HCT116 (cell line): Measurements from ENCODE around the gene QSOX1. TPM values are rescaled to one million over a fixed set of nuclear protein-coding genes. Genes with fewer than 3 reads are reported as not detected.

Experiments
- ATAC-seq: fragments of 200-7000 bp; cut with Tn5 transposase; 2 replicates; pipeline ENCODE4 v1.9.1; 2020; ENCODE audit warnings: mild to moderate bottlenecking, moderate library complexity
- BruUV-seq: library from RNA; stranded (reverse); fragments of 400-500 nt; replicated peaks from 2 replicates; lab custom pipeline; 2021; lab: Mats Ljungman, UMichigan
- CTCF ChIA-PET: fragments of 300-600 bp; sonication (Branson Sonifier 250); formaldehyde crosslinking; loops from one replicate; lab custom pipeline; 2021; ENCODE audit warnings: antibody characterized with exemption; lab: Charles Lee
- POLR2A ChIA-PET: fragments of 300-600, 350-600 bp; sonication (Branson Sonifier 250); formaldehyde crosslinking; loops from one replicate; lab custom pipeline; 2021; ENCODE audit warnings: antibody characterized with exemption; lab: Charles Lee
- RAD21 ChIA-PET, 2 experiments: fragments of 300-600 bp; sonication (Branson Sonifier 250); formaldehyde crosslinking; loops; one replicate each; lab custom pipeline; 2023; ENCODE audit warnings: low total read pairs in 2 of 2; ENCODE audit not compliant: uncharacterized antibody in 2 of 2, unreplicated experiment in 2 of 2, low non-redundant PET in 1 of 2; lab: Charles Lee
- DNase-seq: peaks from one replicate; pipeline ENCODE4 v3.0.0-alpha.2; 2010; ENCODE audit warnings: low read depth, low spot score
- H2AFZ ChIP-seq: fragments of 200-600 bp; shearing (Covaris generic), sonication (generic); 2 replicates; pipeline ENCODE4 v1.6.1; 2017; ENCODE audit warnings: low read depth, mixed run types, mixed read lengths, antibody characterized with exemption, low read length; ENCODE audit not compliant: poor library complexity, severe bottlenecking
- H3K27ac ChIP-seq: 2 replicates; pipeline ENCODE4 v1.5.1; 2012; ENCODE audit warnings: low read depth, low read length
- H3K27me3 ChIP-seq: fragments of 200-600 bp; sonication (generic); 2 replicates; pipeline ENCODE4 v1.6.1; 2016; ENCODE audit warnings: mixed run types, low read length, mixed read lengths; ENCODE audit not compliant: insufficient read depth
- H3K36me3 ChIP-seq, 2 experiments: fragments of 200-500 bp in 1 of 2; fragments of 200-600 bp in 1 of 2; sonication (Bioruptor generic) in 1 of 2; sonication (generic) in 1 of 2; 2 replicates each; pipeline versions ENCODE4 v1.5.1 to v1.6.1; 2014 to 2016; ENCODE audit warnings: low read length in 2 of 2, inconsistent platforms in 1 of 2, mixed read lengths in 1 of 2, mixed run types in 1 of 2; ENCODE audit not compliant: insufficient read depth in 2 of 2, control insufficient read depth in 1 of 2
- H3K4me1 ChIP-seq, 2 experiments: fragments of 200-600 bp in 1 of 2; sonication (generic) in 1 of 2; 2 replicates each; pipeline versions ENCODE4 v1.5.1 to v1.6.1; 2012 to 2017; ENCODE audit warnings: low read length in 2 of 2, inconsistent platforms in 1 of 2, mild to moderate bottlenecking in 1 of 2, mixed read lengths in 1 of 2, mixed run types in 1 of 2, moderate library complexity in 1 of 2; ENCODE audit not compliant: insufficient read depth in 2 of 2, control insufficient read depth in 1 of 2
- H3K4me2 ChIP-seq: fragments of 200-600 bp; sonication (generic); 2 replicates; pipeline ENCODE4 v1.6.1; 2017; ENCODE audit warnings: mixed run types, low read length, mixed read lengths
- H3K4me3 ChIP-seq, 2 experiments: fragments of 200-600 bp in 1 of 2; sonication (generic) in 1 of 2; replicated peaks in 1 of 2; 2 replicates each; pipeline ENCODE4 v1.5.1; 2011 to 2016; ENCODE audit warnings: low read length in 2 of 2, control low read depth in 1 of 2, low read depth in 1 of 2, mild to moderate bottlenecking in 1 of 2, mixed read lengths in 1 of 2, mixed run types in 1 of 2
- H3K79me2 ChIP-seq: fragments of 200-600 bp; sonication (generic); 2 replicates; pipeline ENCODE4 v1.6.1; 2017; ENCODE audit warnings: mild to moderate bottlenecking, mixed run types, low read length, moderate library complexity, mixed read lengths; ENCODE audit not compliant: insufficient read depth
- H3K9ac ChIP-seq: fragments of 200-600 bp; sonication (generic); 2 replicates; pipeline ENCODE4 v1.6.1; 2016; ENCODE audit warnings: low read length, mixed read lengths
- H3K9me2 ChIP-seq: fragments of 200-600 bp; sonication (generic), shearing (Covaris generic); 2 replicates; pipeline ENCODE4 v1.6.1; 2017; ENCODE audit warnings: mixed run types, mild to moderate bottlenecking, moderate library complexity; ENCODE audit not compliant: insufficient read depth
- H3K9me3 ChIP-seq, 2 experiments: fragments of 200-500 bp in 1 of 2; fragments of 200-600 bp in 1 of 2; sonication (Bioruptor generic) in 1 of 2; sonication (generic) in 1 of 2; 2 replicates each; pipeline ENCODE4 v1.6.1; 2014 to 2017; ENCODE audit warnings: low read length in 2 of 2, mixed read lengths in 2 of 2, inconsistent platforms in 1 of 2, low read depth in 1 of 2, mild to moderate bottlenecking in 1 of 2, mixed run types in 1 of 2, moderate library complexity in 1 of 2; ENCODE audit not compliant: control insufficient read depth in 1 of 2, insufficient read depth in 1 of 2
- H4K20me1 ChIP-seq: fragments of 200-600 bp; sonication (generic), shearing (Covaris generic); 2 replicates; pipeline ENCODE4 v1.6.1; 2017; ENCODE audit warnings: mixed run types, mild to moderate bottlenecking, moderate library complexity; ENCODE audit not compliant: insufficient read depth
- ATF3 ChIP-seq: IDR thresholded peaks from 2 replicates; pipeline ENCODE4 v1.6.1; 2012
- CEBPB ChIP-seq: IDR thresholded peaks from 2 replicates; pipeline ENCODE4 v1.6.1; 2012; ENCODE audit warnings: low read depth
- CTCF ChIP-seq, 3 experiments: fragments of 200-600 bp in 1 of 3; sonication (generic) in 1 of 3; IDR thresholded peaks in 2 of 3; conservative IDR thresholded peaks in 1 of 3; 2 replicates each; pipeline ENCODE4 v1.5.1; 2012 to 2017; ENCODE audit warnings: low read depth in 2 of 3, low read length in 2 of 3, antibody characterized with exemption in 1 of 3, borderline replicate concordance in 1 of 3, control low read depth in 1 of 3, mild to moderate bottlenecking in 1 of 3, mixed read lengths in 1 of 3, mixed run types in 1 of 3, moderate library complexity in 1 of 3; ENCODE audit not compliant: insufficient read depth in 1 of 3
- ELF1 ChIP-seq: IDR thresholded peaks from 2 replicates; pipeline ENCODE4 v1.6.1; 2012; ENCODE audit warnings: low read depth, borderline replicate concordance
- EZH2 ChIP-seq: fragments of 200-600 bp; sonication (generic); IDR thresholded peaks from 2 replicates; pipeline ENCODE4 v1.6.1; 2017; ENCODE audit warnings: antibody characterized with exemption, mixed run types
- EZH2phosphoT487 ChIP-seq: fragments of 200-600 bp; IDR thresholded peaks from 2 replicates; pipeline ENCODE4 v1.6.1; 2018; ENCODE audit warnings: antibody characterized with exemption, borderline replicate concordance
- JUND ChIP-seq: IDR thresholded peaks from 2 replicates; pipeline ENCODE4 v1.6.1; 2012
- MAX ChIP-seq: IDR thresholded peaks from 2 replicates; pipeline ENCODE4 v1.6.1; 2012
- POLR2A ChIP-seq: IDR thresholded peaks from 2 replicates; pipeline ENCODE4 v1.7.0; 2011; ENCODE audit warnings: borderline replicate concordance; ENCODE audit not compliant: insufficient read depth, insufficient read length; ENCODE audit errors: extremely low read depth
- REST ChIP-seq: IDR thresholded peaks from 2 replicates; pipeline ENCODE4 v1.6.1; 2012; ENCODE audit warnings: low read depth
- SIN3A ChIP-seq: IDR thresholded peaks from 2 replicates; pipeline ENCODE4 v1.6.1; 2012; ENCODE audit warnings: low read depth
- SP1 ChIP-seq: IDR thresholded peaks from 2 replicates; pipeline ENCODE4 v1.6.1; 2012; ENCODE audit warnings: low read depth
- SRF ChIP-seq: IDR thresholded peaks from 2 replicates; pipeline ENCODE4 v1.6.1; 2012; ENCODE audit warnings: low read depth
- TCF7L2 ChIP-seq: IDR thresholded peaks from 2 replicates; pipeline ENCODE4 v1.7.0; 2011; ENCODE audit warnings: borderline replicate concordance, inconsistent platforms; ENCODE audit not compliant: insufficient read depth, insufficient read length; ENCODE audit errors: extremely low read depth
- YY1 ChIP-seq: IDR thresholded peaks from 2 replicates; pipeline ENCODE4 v1.6.1; 2011; ENCODE audit warnings: low read length, low read depth, moderate library complexity, mild to moderate bottlenecking; ENCODE audit not compliant: insufficient replicate concordance; ENCODE audit errors: extremely low read depth
- ZBTB33 ChIP-seq: IDR thresholded peaks from 2 replicates; pipeline ENCODE4 v1.6.1; 2011; ENCODE audit warnings: mild to moderate bottlenecking, low read length, moderate library complexity; ENCODE audit not compliant: insufficient replicate concordance; ENCODE audit errors: extremely low read depth
- ZNF274 ChIP-seq: fragments of 200-500 bp; sonication (Bioruptor generic); IDR thresholded peaks from 2 replicates; pipeline ENCODE4 v1.6.1; 2014; ENCODE audit warnings: mild to moderate bottlenecking, low read depth, low read length, inconsistent platforms
- intact Hi-C: fragments of 100-400 bp; cut with micrococcal nuclease; formaldehyde crosslinking; loops from 2 replicates; pipeline ENCODE4 v1.10.0; 2022
- total RNA-seq: library from RNA; stranded (reverse); gene quantifications from one replicate; pipeline ENCODE4 v1.2.1, GENCODE V29; 2021; ENCODE audit not compliant: unreplicated experiment

Gene QSOX1
- total RNA-seq, 1 experiment from 2014 or later, result 89.2 TPM

GRCh38 chr1:180167721-180168467, 13.2 kb downstream of the QSOX1 start:
- Histone ChIP-seq H3K9me3 (no peaks in the 10 kb centered on the region), H3K4me1 (peaks cover 29 to 46% of the 10 kb centered on the region in 2 experiments), H3K27ac (peak overlapping the region; percentile 70), H3K4me3 (peak overlapping the region in 1 of 2 experiments; percentile 22; a peak in 2 of 4 replicates), H3K79me2 (no peaks in the 10 kb centered on the region), H3K4me2 (peak overlapping the region; percentile 72), H3K9ac (peak overlapping the region; percentile 57), H3K36me3 (no peaks in the 10 kb centered on the region), H3K27me3 (no peaks in the 10 kb centered on the region), H2AFZ (no peak overlapping the region), H4K20me1 (no peaks in the 10 kb centered on the region), H3K9me2 (no peaks in the 10 kb centered on the region)
- POLR2A ChIA-PET, result interaction anchor here (0.9 to 3.0 kb wide), 2 partner anchors 13 to 299 kb away, joined by 3 to 11 read pairs; partner anchors contain the start of gene QSOX1
- CTCF ChIA-PET, result interaction anchor here (0.8 to 5.2 kb wide), 13 partner anchors 11 to 463 kb away, joined by 3 to 41 read pairs (median 4); no protein-coding TSS in a partner anchor
- BruUV-seq, result no TSS peak
- DNase-seq (peak; percentile 80), ATAC-seq (peak; percentile 97)
- intact Hi-C loops, result loop anchor here (1.0 to 5.0 kb wide), 4 partner anchors 216 to 462 kb away; partner anchors contain the start of gene CEP350
- RAD21 ChIA-PET, result interaction anchor here in 1 of 2 experiments (0.5 kb wide), 1 partner anchor 284 kb away, joined by 3 read pairs; no protein-coding TSS in a partner anchor
- TF ChIP-seq CEBPB, result no peak
- TF ChIP-seq SIN3A, result peak; percentile 76
- TF ChIP-seq JUND, result peak; percentile 83
- peak in 1 of 3 experiments; percentile 21; a peak in 2 of 6 replicates for TF ChIP-seq CTCF (IDR thresholded peaks at IDR 0.05 in 2 of 3, conservative IDR thresholded peaks at IDR 0.05 in 1 of 3; ENCODE audit: borderline replicate concordance in 1 of 3, insufficient read depth in 1 of 3, low read depth in 2 of 3, low read length in 2 of 3)
- no peak for TF ChIP-seq EZH2
- no peak for TF ChIP-seq EZH2phosphoT487
- peak; percentile 76 for TF ChIP-seq MAX
- TF ChIP-seq TCF7L2, result peak; percentile 20
- TF ChIP-seq ZBTB33, result no peak
- no peak for TF ChIP-seq ELF1
- TF ChIP-seq ZNF274, result no peak
- TF ChIP-seq SP1, result peak; percentile 86
- TF ChIP-seq REST, result no peak
- TF ChIP-seq SRF, result no peak
- TF ChIP-seq YY1, result peak; percentile 53
- TF ChIP-seq ATF3, result no peak
- no peak for TF ChIP-seq POLR2A
